Measurements from ENCODE around the gene MAPKAPK3.

- TF ChIP-seq ESRRG (CRISPR knock-in tag; IDR thresholded peaks at IDR 0.05) (no peak), CREB5 (CRISPR knock-in tag; IDR thresholded peaks at IDR 0.05; ENCODE audit: low read depth) (no peak), ZC3H10 (CRISPR knock-in tag; IDR thresholded peaks at IDR 0.05) (no peak), TSHZ2 (CRISPR knock-in tag; IDR thresholded peaks at IDR 0.05) (no peak), GLIS3 (CRISPR knock-in tag; IDR thresholded peaks at IDR 0.05) (no peak), ZFP3 (CRISPR knock-in tag; IDR thresholded peaks at IDR 0.05) (no peak), PATZ1 (CRISPR knock-in tag; IDR thresholded peaks at IDR 0.05; ENCODE audit: borderline replicate concordance) (no peak), ZNF8 (CRISPR knock-in tag; IDR thresholded peaks at IDR 0.05) (no peak), ZNF70 (CRISPR knock-in tag; IDR thresholded peaks at IDR 0.05) (no peak), ISL1 (CRISPR knock-in tag; IDR thresholded peaks at IDR 0.05) (no peak), RARB (CRISPR knock-in tag; IDR thresholded peaks at IDR 0.05) (no peak), PPARA (CRISPR knock-in tag; IDR thresholded peaks at IDR 0.05; ENCODE audit: borderline replicate concordance) (no peak), ARNTL (CRISPR knock-in tag; IDR thresholded peaks at IDR 0.05; ENCODE audit: borderline replicate concordance, low read depth) (no peak)
Observed at GRCh38 chr3:50658416-50658815, 41.5 kb downstream of the MAPKAPK3 start.
